ENCODE results near the gene MEIOSIN. TPM values are rescaled to one million over a fixed set of nuclear protein-coding genes. Genes with fewer than 3 reads are reported as not detected.

Gene MEIOSIN
- total RNA-seq, 2 experiments from 2014 or later, result not detected

DNA sequence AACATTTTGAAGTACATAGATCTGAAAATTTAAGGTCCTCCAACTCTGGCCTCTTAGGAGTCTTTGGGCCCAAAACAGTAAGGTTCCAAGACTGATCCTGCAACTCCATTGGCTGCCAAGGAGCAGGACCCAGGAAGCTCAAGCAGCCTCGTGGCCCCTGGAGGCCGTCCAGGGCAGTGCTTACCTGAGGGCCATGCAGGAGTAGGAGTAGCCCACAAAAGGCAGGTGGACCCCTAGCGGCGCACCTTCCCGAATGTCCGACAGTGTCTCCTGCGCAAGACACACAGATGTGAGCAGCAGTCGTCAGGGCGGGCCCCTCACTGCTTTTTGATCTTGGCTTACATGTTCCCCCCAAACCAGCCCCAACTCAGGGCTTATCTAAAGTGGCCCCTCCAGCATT is 41.5 kb downstream of the MEIOSIN start:
- no peak for DNase-seq
- no peak overlapping the region for H3K27ac Mint-ChIP-seq
- H3K9me3 Mint-ChIP-seq, result no peaks in the 10 kb centered on the region
- peaks cover 15% of the 10 kb centered on the region for H3K4me1 Mint-ChIP-seq (ENCODE audit: low read depth)
- intact Hi-C loops (cut with micrococcal nuclease), result no loop called here
- H3K36me3 Mint-ChIP-seq, result peaks cover 16% of the 10 kb centered on the region
- peaks cover 8% of the 10 kb centered on the region for H3K27me3 Mint-ChIP-seq
- H3K4me3 Mint-ChIP-seq, result no peak overlapping the region
- ChIA-PET CTCF (interaction anchor here (3.0 kb wide), 1 partner anchor 25 kb away, joined by 22 read pairs; no protein-coding TSS in a partner anchor), POLR2A (no interaction called here)

DNA sequence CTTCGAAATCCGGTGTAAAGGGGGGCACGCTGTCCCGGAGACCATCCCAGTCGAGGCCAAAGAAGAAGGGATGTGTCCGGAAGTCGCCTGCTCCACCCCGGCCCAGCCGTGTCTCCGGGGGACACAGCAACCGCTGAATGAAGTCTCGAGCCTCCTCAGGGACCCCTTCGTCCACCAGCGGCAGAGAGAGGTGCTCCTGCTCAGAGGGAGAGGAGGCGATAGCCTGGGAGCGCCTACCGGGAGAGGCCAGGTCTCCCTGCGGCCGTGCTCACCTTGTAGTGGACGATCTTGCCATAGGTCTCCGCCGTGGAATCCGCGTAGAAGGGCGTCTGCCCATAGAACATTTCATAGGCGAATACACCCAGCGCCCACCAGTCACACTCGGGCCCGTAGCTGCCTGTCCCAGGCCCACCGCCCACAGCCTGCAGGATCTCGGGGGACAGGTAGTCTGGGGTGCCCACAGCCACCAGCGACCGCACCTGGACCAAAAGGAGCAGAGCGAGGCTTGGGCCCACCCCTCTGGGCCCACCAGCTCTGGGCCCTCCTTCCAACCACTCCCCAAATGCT is 44.2 kb downstream of the MEIOSIN start:
- POLR2A ChIA-PET, result no interaction called here
- Mint-ChIP-seq H3K27me3 (peaks cover 15% of the 10 kb centered on the region), H3K4me3 (no peak overlapping the region), H3K36me3 (peaks cover 13% of the 10 kb centered on the region), H3K27ac (no peak overlapping the region), H3K4me1 (ENCODE audit: low read depth) (peaks cover 15% of the 10 kb centered on the region), H3K9me3 (no peaks in the 10 kb centered on the region)
- intact Hi-C loops (cut with micrococcal nuclease), result no loop called here
- CTCF ChIA-PET, result interaction anchor here (1.0 kb wide), 1 partner anchor 60 kb away, joined by 4 read pairs; no protein-coding TSS in a partner anchor
- DNase-seq, result no peak

DNA sequence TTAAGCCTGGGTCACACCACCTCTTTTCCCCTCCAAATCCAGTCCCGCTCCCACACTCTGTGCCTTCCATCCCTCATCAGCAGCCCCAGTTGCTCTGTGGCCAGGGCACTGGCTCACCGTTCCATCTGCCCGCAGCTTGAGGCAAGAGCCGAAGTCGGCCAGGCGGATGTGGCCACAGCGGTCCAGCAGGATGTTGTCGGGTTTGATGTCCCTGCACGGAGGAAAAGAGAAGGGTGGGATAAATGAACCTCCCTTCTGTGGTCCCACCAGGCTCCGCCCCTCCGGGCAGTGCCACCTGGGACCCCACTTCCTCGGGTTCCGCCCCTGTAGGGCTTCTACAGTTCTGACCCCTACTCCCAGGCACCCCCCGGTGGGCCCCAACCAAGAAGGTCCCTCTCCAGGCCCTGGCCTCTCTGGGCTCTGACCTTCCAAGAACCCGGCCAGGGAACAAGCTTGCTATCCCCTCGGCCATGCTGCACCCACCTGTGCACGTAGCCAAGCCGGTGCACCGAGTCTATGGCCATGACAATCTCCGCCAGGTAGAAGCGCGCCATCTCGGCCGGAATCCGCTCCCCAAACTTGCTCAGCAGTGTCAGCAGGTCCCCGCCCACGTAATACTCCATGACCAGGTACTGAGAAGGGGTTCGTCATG is 44.9 kb downstream of the MEIOSIN start:
- H3K9me3 Mint-ChIP-seq, result no peaks in the 10 kb centered on the region
- peaks cover 13% of the 10 kb centered on the region for H3K36me3 Mint-ChIP-seq
- intact Hi-C loops (cut with micrococcal nuclease), result no loop called here
- no peak overlapping the region for H3K27ac Mint-ChIP-seq
- H3K27me3 Mint-ChIP-seq, result peaks cover 15% of the 10 kb centered on the region
- no peak for DNase-seq
- H3K4me3 Mint-ChIP-seq, result no peak overlapping the region
- ChIA-PET POLR2A (interaction anchor here (2.1 kb wide), 1 partner anchor 9 kb away, joined by 10 read pairs; the partner anchor contains the start of gene SIX5), CTCF (interaction anchor here (1.0 kb wide), 1 partner anchor 61 kb away, joined by 4 read pairs; no protein-coding TSS in a partner anchor)
- peaks cover 15% of the 10 kb centered on the region for H3K4me1 Mint-ChIP-seq (ENCODE audit: low read depth)

DNA sequence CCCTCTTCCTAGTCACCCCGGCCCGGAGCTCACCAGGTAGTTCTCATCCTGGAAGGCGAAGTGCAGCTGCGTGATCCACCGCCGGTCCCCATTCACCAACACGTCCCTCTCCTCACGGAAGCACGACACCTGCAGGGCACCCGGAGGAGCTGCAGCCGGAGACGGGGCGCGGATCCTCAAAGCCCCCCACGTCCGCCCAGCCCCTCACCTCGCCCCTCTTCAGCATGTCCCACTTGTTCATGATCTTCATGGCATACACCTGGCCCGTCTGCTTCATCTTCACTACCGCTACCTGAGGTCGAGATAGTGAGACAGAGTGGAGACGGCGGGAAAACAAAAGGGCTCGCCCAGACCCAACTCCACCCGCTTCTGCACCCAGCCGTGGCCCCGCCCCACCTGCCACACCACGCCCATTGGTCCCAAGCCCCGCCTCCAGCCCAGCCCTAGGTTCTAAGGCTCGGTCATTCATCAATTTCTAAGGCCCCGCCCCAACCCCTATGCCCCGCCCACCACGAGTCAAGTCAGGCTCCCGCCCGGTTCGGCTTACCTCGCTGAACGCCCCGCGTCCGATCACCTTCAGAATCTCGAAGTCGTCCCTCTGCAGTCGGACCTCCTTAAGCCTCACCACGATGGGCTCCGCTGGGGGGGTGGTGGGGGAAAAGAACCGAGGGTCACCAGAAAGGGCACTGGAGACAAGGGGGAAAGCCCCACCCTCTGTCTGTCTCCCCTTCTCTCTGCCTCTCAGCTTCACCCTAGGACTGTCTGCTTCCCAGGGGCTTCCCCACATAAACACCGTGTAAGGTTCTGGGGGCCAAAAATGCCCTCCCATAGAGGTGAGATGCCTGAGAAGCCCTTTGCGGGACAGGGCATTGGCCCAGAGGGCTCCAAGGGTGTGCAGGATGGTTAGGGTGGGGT is 46.2 kb downstream of the MEIOSIN start:
- peaks cover 13% of the 10 kb centered on the region for H3K36me3 Mint-ChIP-seq
- peak; percentile 96 for DNase-seq
- ChIA-PET CTCF (interaction anchor here (0.7 to 1.4 kb wide), 12 partner anchors 9 to 87 kb away, joined by 3 to 34 read pairs (median 4); partner anchors contain the start of genes QPCTL, SIX5 and SYMPK), POLR2A (interaction anchor here (0.5 to 2.1 kb wide), 3 partner anchors 10 to 123 kb away, joined by 3 to 10 read pairs (median 3); partner anchors contain the start of genes DMWD, MYPOP and SIX5)
- H3K4me1 Mint-ChIP-seq (ENCODE audit: low read depth), result peaks cover 15% of the 10 kb centered on the region
- intact Hi-C loops (cut with micrococcal nuclease), result loop anchor here (1.0 kb wide), 2 partner anchors 9 to 14 kb away; no protein-coding TSS in a partner anchor
- H3K27ac Mint-ChIP-seq, result no peak overlapping the region
- H3K27me3 Mint-ChIP-seq, result peaks cover 15% of the 10 kb centered on the region
- no peaks in the 10 kb centered on the region for H3K9me3 Mint-ChIP-seq
- peak overlapping the region; percentile 67 for H3K4me3 Mint-ChIP-seq

DNA sequence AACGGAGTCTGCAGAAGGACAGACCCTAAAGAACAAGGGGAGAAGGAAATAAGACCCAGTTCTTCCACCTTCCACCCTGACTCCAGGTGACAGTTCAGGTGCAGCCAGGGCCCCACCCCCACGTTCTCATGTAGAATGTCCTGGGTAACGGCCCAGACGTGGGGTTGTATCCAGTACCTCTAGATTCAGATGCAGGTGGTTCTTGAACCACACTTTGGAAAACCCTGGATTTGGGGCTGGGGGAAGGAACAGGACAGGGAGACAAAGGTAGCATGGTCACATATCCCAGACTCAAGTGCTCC is 46.9 kb downstream of the MEIOSIN start:
- peaks cover 15% of the 10 kb centered on the region for H3K4me1 Mint-ChIP-seq (ENCODE audit: low read depth)
- H3K9me3 Mint-ChIP-seq, result no peaks in the 10 kb centered on the region
- H3K27ac Mint-ChIP-seq, result no peak overlapping the region
- ChIA-PET CTCF (no interaction called here), POLR2A (interaction anchor here (0.6 to 2.1 kb wide), 3 partner anchors 11 to 122 kb away, joined by 3 to 10 read pairs (median 5); partner anchors contain the start of genes MYPOP and SIX5)
- H3K27me3 Mint-ChIP-seq, result peaks cover 15% of the 10 kb centered on the region
- DNase-seq, result no peak
- no peak overlapping the region for H3K4me3 Mint-ChIP-seq
- peaks cover 13% of the 10 kb centered on the region for H3K36me3 Mint-ChIP-seq
- intact Hi-C loops (cut with micrococcal nuclease), result no loop called here

DNA sequence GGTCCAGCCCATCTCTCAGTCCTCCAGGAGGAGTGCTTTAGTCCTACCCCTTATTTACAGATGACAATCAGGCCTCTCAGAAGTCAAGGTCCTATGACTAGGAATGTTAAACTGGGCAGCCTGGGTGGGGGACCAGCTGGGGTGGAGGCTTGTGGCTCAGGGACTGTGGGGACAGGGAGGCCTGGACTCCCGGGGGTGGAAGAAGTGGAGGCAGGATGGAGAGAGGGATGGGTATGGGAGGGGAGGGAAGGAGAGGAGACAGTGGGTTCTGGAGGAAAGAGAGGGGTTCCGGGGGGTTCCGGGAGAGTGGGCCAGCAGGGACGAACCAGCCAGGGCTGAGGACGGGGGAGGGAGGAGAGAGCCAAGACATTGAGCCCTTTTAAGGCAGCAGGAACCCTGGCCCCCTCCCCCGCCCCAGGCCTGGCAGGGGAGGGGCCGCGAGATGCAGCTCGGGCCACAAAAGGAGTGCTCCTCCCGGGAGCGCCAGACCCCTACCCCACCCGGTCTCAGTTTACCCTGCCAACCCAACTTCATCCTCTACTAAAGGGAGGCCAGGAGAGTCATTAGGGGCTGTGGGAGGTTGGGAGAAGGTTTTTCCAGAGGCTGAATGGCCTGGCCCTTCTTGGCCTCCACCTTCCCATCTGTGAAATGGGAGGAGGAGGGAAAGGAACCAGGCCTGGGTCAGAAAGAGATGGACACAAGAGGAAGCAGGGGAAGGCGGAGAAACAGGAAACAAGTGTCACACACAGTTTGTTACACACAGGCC is 47.4 kb downstream of the MEIOSIN start:
- DNase-seq, result no peak
- Mint-ChIP-seq H3K27me3 (peaks cover 15% of the 10 kb centered on the region), H3K9me3 (no peaks in the 10 kb centered on the region), H3K36me3 (peaks cover 13% of the 10 kb centered on the region), H3K27ac (no peak overlapping the region), H3K4me3 (no peak overlapping the region), H3K4me1 (ENCODE audit: low read depth) (peaks cover 15% of the 10 kb centered on the region)
- ChIA-PET CTCF (interaction anchor here (1.4 kb wide), 1 partner anchor 37 kb away, joined by 4 read pairs; no protein-coding TSS in a partner anchor), POLR2A (interaction anchor here (0.6 to 2.1 kb wide), 5 partner anchors 11 to 122 kb away, joined by 3 to 10 read pairs (median 4); partner anchors contain the start of genes MYPOP and SIX5)
- intact Hi-C loops (cut with micrococcal nuclease), result no loop called here

DNA sequence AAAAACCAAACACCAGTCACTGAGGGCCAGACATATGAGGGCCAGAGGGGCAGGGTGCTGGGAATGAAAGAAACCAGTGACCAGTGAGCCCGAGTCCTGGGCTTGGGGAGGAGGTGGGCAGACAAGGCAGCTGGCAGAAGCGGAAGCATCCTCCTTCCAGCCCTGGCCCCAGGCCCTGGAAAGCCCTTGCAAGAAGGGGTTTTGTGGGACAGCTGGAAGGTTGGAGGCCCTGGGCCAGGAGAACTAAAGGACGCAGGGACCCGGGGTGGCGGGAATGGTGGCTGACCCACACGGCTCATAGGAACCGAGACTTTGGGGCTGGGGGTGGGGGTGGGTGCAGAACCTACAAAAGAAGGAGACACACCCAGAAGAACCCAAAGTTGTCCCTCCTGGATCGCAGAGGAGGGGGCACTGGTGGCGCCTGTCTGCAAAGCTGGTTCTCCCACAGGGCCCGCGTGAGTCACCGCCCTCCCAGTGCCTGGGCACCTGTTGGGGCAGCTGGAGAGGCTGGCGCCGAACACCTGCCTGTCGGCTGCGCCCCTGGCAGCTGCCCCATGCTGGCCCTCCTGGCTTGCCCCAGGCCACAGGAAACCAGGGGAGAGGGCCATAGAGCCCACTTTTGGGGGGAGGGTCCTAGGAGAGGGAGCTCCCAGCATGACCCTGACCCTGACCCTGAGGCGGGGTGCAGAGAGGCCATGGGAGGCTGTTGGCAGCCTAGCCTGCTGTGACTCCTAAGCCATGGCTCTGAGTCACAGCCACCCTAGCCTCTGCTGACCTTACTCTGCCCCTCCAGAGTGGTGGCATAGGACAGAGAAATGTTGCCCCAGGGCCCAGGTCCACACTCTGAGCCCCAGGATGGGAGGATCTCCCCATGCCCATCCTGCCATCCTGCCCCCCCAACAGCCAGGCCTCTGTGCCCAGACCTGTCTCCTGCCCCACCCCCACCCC is 48.2 kb downstream of the MEIOSIN start:
- Mint-ChIP-seq H3K27me3 (peaks cover 15% of the 10 kb centered on the region), H3K4me3 (no peak overlapping the region), H3K27ac (no peak overlapping the region), H3K36me3 (peaks cover 17% of the 10 kb centered on the region), H3K9me3 (no peaks in the 10 kb centered on the region), H3K4me1 (ENCODE audit: low read depth) (peaks cover 15% of the 10 kb centered on the region)
- DNase-seq, result no peak
- ChIA-PET POLR2A (interaction anchor here (1.1 to 1.2 kb wide), 2 partner anchors 12 to 48 kb away, joined by 3 to 4 read pairs; partner anchors contain the start of gene SIX5), CTCF (interaction anchor here (1.4 to 2.8 kb wide), 3 partner anchors 13 to 36 kb away, joined by 4 to 14 read pairs (median 8); partner anchors contain the start of gene SIX5)
- intact Hi-C loops (cut with micrococcal nuclease), result no loop called here

DNA sequence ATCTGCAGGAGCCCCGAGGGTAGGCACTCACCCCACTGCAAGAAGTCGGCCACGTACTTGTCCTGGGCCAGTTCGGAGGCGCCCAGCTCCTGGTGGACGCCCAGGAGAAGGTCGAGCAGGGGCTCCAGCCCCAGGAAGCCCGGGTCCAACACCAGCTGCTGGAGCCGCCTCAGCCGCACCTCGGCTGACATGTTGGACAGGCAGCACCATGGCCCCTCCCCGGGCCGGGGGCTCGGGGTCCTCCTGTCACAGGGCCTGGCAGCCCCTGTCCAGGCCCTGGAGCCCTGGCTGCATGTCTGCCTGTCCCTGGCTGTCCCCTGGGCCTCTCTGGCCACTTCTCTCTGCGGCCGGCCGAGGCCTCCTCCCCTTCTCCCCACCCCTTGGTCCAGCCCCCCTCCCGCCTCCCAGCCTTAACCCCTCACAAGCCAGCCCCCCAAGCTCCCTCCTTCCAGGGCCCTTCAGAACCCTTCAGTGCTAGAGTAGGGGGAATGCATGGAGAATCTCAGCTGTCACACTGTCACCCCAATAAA is 49.0 kb downstream of the MEIOSIN start, which contains the start of gene DMPK:
TSS of gene DMPK (minus strand) at position 329 of the 530 bp plus-strand sequence. CDS start at position 191, 138 bp downstream.
- POLR2A ChIA-PET, result no interaction called here
- Mint-ChIP-seq H3K27me3 (peaks cover 15% of the 10 kb centered on the region), H3K4me1 (ENCODE audit: low read depth) (peaks cover 15% of the 10 kb centered on the region), H3K27ac (no peak within 1 kb of the TSS), H3K4me3 (no peak within 1 kb of the TSS), H3K36me3 (peaks cover 17% of the 10 kb centered on the region), H3K9me3 (no peaks in the 10 kb centered on the region)
- no peak for DNase-seq
- intact Hi-C loops (cut with micrococcal nuclease), result no loop called here
- CTCF ChIA-PET, result interaction anchor here (1.4 to 2.8 kb wide), 3 partner anchors 13 to 35 kb away, joined by 4 to 14 read pairs (median 8); partner anchors contain the start of gene SIX5

DNA sequence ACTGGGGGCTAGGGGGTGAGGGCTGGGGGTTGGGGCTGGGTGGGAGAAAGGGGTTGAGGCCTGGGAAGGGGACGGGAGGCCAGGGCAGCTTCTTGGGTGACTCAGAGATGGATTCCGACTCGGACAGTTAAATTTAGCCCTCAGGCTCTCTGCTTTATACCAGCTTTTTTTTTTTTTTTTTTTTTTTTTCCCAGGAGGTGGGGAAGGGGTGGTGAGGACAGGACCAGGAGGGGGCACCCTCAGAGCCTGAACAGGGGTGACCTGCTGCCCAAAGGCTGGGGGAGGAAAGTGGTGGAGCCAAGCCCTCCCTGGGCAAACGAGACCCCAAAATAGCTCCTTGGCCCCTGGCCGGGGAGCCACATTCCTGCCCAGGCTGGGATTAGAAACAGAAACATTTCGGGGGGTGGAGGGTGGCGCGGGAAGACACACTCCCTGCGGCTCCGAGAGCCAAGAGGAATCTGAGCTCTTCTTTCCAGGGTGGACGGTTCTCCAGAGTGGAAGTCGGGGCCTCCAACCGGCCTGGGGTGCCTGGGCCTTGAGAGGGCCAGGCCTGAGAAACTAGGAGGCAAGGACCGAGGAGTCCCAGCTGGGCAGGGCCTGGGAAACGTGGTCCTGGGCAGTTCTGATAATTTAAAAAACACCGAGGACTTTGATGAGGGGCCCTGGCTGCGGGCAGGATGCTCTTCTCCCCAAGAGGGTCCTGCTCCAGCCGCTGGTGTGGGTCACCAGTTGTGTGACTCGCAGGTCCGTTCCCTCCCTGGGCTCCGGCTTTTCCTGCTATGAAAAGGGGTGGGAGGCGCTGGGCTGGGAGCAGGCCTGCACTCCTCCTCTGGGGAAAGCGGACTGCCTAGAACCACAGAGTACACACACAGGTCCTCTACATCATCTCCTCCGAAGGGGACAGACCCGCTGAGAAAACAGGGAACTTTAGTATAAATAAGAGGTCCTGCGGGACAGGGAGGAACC is 49.9 kb downstream of the MEIOSIN start:
- CTCF ChIA-PET, result interaction anchor here (1.7 to 2.8 kb wide), 2 partner anchors 14 to 16 kb away, joined by 8 to 14 read pairs; partner anchors contain the start of gene SIX5
- DNase-seq, result no peak
- Mint-ChIP-seq H3K36me3 (peaks cover 21% of the 10 kb centered on the region), H3K4me3 (no peak overlapping the region), H3K4me1 (ENCODE audit: low read depth) (peaks cover 15% of the 10 kb centered on the region), H3K9me3 (no peaks in the 10 kb centered on the region), H3K27ac (no peak overlapping the region), H3K27me3 (peaks cover 16% of the 10 kb centered on the region)
- intact Hi-C loops (cut with micrococcal nuclease), result no loop called here
- POLR2A ChIA-PET, result no interaction called here

Measured in activated CD4-positive, alpha-beta memory T cell treated with anti-CD3 and anti-CD28 coated beads for 36 hours (primary cell).